ENCODE data around the gene OR2H2.

GRCh38 chr6:29624520-29624961 is 39.6 kb downstream of the OR2H2 start:
- TF ChIP-seq CTCF (IDR thresholded peaks at IDR 0.05; ENCODE audit: insufficient read depth, low read depth, low read length), result no peak
- no peak for TF ChIP-seq EZH2 (IDR thresholded peaks at IDR 0.05; ENCODE audit: insufficient read depth, low read length)
